HG03439 (cell line): ENCODE results near the gene DDX11.
"Not testable (repeated sequence)": the region's sequence is repeated elsewhere in the genome, so short reads cannot be mapped to it uniquely, and the experiment has no call there.

ENCODE experiments used
- ATAC-seq: cut with Tn5 transposase; IDR thresholded peaks from one replicate; pipeline ENCODE4 v1.9.1; 2021; ENCODE audit warnings: mild to moderate bottlenecking, moderate library complexity; ENCODE audit not compliant: unreplicated experiment

DDX11 gene

DNA sequence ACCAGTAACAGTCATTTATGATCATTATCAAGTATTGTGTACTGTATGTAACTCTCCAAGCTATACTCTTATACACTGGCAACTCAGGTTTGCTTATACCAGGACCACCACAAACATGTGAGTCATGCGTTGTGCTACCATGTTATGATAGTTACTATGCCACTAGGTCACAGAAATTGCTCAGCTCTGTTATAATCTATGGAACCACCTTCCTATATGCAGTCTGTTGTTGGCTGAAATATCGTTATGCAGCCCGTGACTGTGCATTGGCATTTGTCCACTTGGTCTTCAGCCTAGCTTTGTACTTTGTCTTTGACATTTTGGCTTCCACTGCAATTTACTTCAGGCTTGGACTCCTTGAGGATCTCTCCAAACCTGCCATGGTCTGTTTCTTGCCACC lies 7.5 kb upstream of the DDX11 start:
- ATAC-seq: not testable (repeated sequence)

DNA sequence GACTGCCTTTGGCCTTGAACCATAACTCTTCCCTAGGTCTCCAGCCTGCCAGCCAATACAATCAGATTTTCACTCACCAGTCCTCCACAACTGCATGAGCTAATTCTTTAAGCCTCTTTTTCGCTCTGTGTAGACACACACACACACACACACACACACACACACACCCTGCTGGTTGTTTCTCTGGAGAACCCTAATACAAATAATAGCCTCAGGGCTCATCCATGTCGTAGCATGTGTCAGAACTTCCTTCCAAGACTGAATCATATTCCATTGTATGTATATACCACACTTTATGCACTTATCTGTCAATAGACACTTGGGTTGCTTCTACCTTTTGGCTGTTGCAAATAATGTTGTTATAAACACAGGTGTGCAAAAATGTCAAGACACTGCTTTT lies 6.0 kb upstream of the DDX11 start:
- ATAC-seq: not testable (repeated sequence)

DNA sequence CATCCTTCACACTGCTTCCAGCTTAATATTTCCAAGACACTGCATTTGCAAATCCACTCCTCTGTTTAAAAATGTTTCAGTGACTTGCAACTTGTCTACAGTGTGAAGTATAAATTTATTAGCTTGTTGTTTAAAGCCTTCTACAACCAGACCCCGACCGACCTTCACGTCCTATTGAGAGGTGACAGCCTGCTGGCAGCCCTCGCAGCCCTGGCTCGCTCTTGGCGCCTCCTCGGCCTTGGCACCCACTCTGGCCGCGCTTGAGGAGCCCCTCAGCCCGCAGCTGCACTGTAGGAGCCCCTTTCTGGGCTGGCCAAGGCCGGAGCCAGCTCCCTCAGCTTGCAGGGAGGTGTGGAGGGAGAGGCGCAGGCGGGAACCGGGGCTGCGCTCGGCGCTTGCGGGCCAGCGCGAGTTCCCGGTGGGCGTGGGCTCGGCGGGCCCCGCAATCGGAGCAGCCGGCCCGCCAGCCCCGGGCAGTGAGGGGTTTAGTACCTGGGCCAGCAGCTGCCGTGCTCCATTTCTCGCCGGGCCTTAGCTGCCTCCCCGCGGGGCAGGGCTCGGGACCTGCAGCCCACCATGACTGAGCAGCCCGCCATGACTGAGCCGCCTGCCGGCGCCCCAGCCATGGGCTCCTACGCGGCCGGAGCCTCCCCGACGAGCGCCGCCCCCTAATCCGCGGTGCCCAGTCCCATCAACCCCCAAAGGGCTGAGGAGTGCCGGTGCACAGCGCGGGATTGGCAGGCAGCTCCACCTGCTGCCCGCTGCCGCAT lies 2.5 kb upstream of the DDX11 start:
- not testable (repeated sequence) for ATAC-seq

DNA sequence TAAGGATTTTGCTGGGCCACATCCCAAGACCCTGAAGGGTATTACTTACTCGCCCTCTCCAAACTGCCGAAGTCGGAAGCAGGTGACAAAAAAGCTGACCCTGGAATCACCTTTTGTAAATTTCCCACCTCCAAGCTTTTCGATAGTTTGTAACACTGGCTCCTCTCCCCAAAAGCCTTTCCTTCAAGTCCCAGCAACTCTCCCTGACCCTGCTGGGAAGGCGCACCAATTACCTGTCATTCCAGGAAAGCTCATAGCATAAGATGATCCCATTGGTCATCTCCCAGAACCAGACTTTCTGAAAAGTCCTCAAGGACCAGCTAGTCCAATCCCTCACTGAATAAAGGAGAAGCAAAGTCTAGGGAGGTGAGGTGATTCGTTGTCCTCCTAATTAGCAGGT lies 698 bp upstream of the DDX11 start:
- ATAC-seq: not testable (repeated sequence)

DNA sequence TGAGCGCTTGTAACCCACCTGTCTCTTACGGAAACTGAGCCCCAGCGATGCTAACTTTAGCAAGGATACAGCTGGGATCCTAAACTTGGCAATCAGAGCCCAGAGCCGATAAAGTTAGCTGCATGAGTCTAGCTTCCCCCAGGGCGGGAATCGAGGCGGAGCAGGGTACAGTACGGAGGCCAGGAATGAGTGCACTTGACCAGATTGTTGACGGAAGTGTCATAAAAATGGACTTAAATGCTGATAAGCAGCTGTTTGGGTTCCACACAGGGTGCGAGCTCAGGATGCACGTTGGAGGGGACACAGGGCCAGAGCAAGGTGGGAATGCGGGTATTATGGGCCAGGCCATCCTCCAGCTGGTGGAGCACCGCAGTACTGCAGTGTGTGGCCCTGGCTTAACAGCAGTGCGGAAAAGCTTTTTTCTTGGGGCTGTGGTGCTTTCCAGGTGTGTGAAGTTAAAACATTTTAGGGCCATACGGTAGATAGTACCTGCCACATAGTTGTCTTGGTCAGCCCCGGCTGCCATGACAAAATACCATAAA lies 744 bp downstream of the DDX11 start:
- peak; percentile 34 for ATAC-seq

DNA sequence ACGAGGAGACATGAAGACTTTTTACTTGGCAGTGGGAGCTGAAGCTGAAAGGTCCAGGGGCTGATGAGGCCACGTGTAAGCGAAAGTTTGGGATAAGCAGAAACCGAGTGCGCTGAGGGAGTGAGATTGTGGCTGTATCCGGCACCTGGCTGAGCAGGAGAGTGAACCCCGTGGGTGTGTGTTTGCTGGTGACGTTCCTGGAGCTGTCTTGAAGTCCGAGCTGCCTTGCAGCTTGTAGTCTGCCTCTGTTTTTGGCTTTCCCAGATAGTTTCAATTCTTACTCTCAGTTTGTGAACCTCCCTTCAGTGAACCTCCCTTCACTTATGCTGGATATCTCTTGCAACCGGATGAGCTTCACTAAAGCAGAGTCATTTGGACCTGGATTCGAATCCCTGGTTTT lies 2.5 kb downstream of the DDX11 start:
- not testable (repeated sequence) for ATAC-seq

DNA sequence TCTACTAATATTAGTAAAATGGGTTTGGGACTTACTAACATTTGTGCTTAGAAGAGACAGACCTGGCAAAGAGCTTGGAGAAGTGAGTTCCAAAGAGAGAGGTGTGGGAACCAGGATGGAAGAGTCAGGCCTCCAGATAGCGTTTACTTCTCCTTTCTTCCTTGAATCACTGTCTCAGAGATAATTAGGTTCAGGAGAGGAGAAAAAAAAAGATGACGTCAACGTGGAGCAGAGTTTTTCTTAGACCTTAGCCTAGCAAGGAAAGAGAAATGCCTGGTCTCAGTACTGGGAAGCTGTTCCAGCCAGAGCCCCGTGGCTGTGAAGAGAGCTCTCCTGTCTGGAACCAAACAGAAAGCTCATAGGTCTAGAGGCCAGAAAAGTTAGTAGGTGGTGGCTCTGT lies 3.4 kb downstream of the DDX11 start:
- ATAC-seq: not testable (repeated sequence)

DNA sequence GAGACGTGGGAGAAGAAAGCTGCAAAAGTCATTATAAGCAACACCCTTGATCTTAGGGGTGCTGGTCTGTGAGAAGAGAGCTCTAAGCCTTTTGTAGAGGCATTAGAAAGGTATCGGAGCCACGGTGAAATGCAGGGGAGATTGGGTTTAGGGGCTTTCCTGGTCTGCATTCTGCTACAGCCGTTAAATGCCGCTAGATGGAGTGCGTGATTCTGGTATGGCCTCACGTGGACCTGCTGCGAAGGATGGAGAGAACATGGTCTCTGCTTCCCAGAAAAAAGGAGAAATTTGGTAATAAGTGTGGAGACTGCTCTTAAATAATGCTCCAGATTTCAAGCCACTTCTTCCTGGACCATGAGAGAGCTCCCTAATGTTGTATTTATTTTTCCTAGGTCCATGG lies 4.3 kb downstream of the DDX11 start:
- ATAC-seq: not testable (repeated sequence)

DNA sequence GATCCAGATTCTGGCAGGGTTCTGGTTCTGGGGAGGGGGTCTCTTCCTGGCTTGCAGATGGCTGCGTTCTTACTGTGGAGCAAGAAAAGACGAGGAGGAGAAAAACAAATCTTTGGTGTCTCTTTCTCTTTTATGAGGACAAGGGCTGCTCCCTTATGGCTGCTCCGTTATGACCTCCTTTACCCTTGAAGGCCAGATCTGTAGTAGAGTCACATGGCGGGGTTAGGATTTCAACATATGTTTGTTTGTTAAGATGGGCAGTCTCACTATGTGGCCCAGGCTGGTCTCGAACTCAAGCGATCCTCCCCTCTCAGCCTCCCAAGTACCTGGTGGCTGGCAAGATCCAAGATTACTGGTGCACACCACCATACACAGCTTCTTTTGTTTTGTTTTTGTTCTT lies 5.8 kb downstream of the DDX11 start:
- ATAC-seq: not testable (repeated sequence)

DNA sequence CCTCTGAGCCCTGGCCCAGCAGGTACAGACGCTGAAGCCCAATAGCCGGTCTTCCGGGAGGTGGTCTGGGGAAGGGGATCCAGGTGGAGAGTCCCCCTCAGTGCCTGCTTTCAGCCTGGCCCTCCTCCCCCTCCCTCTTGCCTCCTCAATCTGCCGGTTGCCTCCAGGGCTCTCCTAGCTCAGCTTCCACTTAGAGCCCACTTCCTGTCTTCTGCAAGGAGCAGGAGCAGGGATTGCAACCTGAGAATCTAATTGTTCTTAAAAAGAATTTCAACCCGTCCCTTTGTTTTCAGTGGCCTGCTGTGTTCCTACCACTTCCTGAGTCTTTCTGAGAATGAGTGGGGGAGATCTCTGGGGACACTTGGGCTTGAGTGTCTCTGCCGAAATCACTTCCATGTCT lies 6.6 kb downstream of the DDX11 start:
- not testable (repeated sequence) for ATAC-seq

DNA sequence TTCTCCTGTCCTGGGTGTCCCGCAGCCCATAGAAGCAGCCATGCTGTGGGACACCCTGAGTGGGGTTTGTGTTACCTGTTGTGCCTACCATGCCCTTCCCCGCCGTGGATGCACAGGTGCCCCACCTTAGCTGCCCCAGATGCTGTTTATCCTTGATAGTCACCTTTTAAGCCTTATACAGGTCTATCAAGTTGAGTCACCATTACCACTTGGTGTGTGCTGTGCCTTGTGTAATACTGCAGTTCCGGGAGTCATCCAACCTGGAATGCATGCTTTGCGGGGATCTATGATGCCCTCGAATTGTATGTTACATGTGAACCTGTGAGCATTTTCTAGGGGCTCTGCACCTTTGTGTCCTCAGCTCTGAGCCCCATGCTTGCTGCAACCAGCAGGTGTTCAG lies 7.6 kb downstream of the DDX11 start:
- not testable (repeated sequence) for ATAC-seq

DNA sequence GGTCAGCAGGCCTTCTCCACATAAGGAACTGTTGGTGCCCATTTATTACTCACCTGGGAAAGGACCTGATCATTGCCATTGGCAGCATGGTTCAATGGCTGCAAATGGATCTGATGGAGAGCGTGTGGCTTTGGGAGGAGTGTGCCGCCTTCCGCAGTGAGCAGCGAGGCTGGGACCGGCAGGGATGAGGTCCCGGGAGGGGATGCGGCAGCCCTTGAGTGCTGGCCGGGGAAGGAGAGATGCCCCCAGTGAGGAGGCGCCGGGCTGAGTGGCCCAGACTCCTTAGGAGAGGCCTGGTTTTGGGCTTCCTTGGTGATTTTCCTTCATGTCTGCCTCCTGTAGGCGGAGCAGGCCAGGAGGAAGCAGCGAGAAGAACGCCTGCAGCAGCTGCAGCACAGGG lies 10.6 kb downstream of the DDX11 start:
- ATAC-seq: not testable (repeated sequence)

DNA sequence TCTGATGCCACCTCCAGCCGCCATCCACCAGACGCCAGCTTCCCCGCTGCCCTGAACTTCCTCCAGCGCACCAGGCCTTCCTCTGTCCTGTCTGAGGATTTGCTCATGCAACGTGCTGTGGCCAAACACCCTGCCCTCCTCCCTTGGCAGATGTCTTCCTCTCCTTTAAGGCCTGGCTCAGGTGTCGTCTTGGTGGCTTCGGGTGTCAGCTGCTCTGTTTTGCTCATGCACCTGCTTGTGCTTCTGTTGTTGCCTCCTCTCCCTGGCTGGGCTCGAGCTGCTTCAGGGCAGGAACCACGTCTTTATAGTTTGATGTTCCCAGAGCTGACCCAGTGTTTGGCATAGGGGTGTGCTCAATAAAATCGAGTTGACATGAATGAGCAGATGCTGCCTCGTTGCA lies 12.4 kb downstream of the DDX11 start:
- not testable (repeated sequence) for ATAC-seq

DNA sequence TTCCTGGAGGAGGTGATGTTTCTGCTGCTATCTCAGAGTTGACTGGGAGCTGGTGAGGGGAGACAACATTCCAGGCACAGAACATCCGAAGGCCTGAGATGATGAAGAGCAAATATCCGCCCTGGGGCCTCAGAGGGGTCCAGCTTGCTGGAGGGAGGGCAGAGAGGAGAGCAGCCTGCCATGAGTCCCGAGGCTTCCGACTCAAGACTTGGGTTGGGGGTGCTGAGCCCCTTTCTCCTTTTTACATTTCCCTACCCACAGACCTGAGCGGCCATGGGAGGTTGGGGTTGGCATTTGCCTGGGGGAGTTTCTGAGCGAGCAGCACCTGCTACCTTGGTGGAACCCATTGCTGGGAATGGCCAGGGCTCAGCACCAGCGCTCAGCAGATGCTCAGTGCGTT lies 13.8 kb downstream of the DDX11 start:
- not testable (repeated sequence) for ATAC-seq

DNA sequence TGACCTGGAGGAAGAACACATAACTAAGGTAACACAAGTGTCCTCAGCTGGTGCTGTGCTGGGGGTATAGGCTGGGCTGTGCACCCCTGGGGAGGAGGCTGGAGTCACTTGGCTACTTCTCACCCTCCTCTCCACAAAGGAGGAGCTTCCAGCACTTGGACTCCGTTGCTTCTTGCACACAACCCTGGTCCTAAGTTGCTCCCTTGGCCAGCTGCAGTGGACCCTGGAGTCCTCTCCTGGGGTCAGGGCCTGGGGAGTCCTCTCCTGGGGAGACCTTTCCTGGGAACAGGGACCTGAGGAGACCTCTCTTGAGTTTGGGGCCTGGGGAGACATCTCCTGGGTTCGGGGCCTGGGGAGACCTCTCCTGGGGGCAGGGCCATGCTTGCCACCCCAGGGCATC lies 14.3 kb downstream of the DDX11 start:
- not testable (repeated sequence) for ATAC-seq

DNA sequence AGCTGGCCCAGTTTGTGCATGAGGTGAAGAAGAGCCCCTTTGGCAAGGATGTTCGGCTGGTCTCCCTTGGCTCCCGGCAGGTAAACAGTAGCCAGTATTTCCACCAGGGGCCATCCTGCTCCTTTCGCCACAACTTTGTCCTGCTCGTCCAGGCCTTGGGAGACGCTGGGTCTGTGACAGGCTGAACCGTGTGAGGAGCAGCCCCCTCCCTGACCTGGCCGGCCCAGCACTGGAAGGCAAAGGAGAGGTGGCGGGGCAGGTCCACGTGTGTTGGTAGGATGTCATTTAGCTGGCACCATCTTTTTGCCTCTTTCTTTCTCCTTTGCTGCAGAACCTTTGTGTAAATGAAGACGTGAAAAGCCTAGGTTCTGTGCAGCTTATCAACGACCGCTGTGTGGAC lies 15.4 kb downstream of the DDX11 start:
- ATAC-seq: no peak

DNA sequence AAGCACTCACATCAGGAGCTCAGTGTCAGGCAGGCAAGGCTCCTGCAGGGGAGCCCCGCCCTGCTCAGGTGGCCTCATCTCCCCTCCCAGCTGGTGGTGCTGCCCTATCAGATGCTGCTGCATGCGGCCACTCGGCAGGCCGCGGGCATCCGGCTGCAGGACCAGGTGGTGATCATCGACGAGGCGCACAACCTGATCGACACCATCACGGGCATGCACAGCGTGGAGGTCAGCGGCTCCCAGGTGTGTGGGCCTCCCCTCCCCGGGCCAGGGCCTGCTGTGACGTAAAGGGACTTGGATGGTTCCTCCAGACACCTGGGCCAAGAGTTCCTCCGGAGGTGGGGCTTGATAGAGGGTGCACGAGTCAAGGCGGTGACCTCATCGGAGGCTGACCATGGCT lies 18.0 kb downstream of the DDX11 start:
- not testable (repeated sequence) for ATAC-seq

DNA sequence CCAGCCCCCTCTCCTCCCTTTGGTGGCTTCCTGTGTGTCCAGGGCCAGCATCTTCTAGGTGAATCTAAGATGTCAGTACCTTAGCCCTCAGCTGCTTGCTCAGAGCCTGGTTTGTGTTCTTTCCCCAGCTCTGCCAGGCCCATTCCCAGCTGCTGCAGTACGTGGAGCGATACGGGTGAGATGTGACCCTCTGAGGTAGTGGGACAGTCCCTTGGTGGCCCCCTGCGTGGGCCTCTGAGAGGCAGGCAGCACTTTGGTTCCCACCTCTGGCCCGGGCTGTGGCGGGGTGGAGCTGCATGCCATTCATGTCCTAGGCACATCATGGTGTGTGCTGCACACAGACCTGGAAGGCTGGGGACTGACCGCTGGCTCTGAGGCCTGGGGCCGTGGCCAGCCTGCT lies 19.1 kb downstream of the DDX11 start:
- not testable (repeated sequence) for ATAC-seq

DNA sequence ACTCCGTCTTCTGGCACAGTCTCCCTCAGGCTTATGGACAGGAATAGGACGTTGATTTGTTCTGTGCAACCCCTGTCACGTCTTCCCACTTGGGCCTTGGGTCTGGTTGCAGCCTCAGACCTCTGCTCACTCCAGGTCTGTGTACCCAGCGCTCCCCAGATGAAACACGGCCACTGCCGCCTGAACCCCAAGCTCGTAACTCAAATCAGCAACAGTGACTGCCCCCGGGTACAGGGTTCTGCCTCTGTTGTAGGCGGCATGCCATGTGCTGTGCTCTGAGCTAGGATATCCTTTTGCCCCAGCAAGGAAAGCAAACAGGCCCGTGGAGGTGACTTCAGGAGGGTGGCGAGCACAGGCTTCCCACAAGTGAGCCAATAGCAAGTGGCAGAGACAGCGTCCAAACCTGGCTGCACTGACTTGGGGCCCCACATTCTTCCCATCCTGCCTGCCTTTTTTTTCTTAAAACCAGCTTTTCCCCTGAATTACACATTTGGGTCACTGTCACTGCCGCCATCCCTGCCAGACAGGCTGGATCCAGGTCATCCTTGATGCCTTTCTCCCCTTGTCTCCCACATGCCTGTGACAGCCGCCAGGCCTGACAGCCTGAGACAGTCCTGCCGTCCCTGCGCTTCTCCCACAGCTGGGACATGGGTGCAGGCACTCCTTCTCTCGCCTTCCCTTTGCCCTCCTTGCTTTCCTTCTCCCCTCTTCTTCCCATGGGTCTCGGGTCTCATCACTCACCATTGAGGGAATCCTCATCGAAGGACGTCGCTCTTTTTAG lies 21.6 kb downstream of the DDX11 start:
- not testable (repeated sequence) for ATAC-seq

DNA sequence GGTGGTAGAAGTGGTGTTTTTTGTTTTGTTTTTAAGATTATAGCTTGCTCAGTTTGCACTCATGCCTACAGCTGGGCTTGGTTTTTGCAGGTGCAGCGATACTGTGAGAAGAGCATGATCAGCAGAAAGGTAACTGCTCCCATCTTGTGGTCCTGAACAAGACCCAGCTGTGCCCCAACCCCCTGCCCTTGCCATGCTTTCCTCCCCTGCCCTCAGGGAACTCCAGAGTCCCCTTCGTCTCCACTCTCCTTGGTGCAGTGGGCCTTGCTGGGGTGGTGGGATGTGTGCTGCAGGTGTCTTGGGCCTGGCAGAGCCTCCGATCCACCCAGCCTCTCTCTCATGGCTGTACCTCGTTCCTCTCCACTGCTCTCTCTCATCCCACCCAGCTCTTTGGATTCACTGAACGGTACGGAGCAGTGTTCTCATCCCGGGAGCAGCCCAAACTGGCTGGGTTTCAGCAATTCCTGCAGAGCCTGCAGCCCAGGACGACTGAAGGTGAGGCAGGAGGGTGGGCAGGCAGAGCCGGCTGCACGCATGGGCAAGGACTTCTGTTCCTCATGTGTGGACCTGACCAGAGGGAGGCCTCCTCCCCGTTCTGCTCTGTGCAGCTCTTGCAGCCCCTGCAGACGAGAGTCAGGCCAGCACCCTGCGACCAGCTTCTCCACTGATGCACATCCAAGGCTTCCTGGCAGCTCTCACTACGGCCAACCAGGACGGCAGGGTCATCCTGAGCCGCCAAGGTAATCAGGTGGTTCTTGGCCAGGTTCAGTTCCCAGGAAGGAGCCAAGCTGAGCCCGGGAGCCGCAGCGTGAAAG lies 22.8 kb downstream of the DDX11 start:
- ATAC-seq: not testable (repeated sequence)

DNA sequence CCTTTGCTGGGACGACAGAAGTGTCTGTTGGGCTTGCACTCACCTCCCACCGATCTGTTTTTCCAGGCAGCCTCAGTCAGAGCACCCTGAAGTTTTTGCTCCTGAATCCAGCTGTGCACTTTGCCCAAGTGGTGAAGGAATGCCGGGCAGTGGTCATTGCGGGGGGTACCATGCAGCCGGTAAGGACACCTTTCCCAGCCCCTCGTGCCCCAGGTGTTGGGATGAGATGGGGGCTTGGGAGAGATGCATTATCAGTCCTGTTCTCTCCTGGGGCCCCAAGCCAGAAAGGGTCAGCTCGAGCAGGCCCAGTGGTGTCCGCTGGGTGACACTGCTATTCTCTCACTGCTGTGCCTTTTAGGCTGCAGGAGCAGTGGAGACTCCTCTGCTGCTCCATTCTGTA lies 24.2 kb downstream of the DDX11 start:
- ATAC-seq: not testable (repeated sequence)
